Stimulated activated CD4-positive, alpha-beta T cell treated with anti-CD3 and anti-CD28 coated beads, TNF-alpha, amount 100 ng/mL, for 48 hours (primary cell): ENCODE data around the gene ATP10B.
"Not testable (repeated sequence)": the region's sequence is repeated elsewhere in the genome, so short reads cannot be mapped to it uniquely, and the experiment has no call there.

Experiments used
- DNase-seq, 3 donors: peaks; one replicate each; pipeline ENCODE4 v3.0.0-alpha.2; 2020; ENCODE audit warnings: low read depth in 3 of 3

ATP10B gene, protein sequence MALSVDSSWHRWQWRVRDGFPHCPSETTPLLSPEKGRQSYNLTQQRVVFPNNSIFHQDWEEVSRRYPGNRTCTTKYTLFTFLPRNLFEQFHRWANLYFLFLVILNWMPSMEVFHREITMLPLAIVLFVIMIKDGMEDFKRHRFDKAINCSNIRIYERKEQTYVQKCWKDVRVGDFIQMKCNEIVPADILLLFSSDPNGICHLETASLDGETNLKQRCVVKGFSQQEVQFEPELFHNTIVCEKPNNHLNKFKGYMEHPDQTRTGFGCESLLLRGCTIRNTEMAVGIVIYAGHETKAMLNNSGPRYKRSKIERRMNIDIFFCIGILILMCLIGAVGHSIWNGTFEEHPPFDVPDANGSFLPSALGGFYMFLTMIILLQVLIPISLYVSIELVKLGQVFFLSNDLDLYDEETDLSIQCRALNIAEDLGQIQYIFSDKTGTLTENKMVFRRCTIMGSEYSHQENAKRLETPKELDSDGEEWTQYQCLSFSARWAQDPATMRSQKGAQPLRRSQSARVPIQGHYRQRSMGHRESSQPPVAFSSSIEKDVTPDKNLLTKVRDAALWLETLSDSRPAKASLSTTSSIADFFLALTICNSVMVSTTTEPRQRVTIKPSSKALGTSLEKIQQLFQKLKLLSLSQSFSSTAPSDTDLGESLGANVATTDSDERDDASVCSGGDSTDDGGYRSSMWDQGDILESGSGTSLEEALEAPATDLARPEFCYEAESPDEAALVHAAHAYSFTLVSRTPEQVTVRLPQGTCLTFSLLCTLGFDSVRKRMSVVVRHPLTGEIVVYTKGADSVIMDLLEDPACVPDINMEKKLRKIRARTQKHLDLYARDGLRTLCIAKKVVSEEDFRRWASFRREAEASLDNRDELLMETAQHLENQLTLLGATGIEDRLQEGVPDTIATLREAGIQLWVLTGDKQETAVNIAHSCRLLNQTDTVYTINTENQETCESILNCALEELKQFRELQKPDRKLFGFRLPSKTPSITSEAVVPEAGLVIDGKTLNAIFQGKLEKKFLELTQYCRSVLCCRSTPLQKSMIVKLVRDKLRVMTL (N-terminal part only)

DNA sequence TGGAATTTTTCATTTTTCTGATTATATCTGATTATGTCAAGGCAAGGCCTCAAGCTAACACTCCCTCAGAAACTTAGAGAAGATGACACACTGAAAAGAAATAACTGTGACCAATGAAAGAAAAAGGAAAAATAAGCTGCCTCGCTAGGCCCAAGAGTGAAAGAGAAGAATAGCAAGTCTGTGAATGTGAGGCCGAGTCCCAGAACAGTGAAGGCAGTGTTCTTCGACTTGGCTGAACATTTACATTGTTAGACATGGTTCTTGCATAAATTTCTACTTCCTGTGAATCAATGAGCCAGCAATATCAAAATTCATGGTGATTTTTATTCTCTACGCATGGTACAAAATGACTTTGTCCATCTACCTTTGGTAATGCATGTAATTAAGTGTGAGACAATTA, at the start of gene ATP10B:
Gene ATP10B (minus strand): TSS at position 163 of the 400 bp plus-strand sequence. CDS start 164,137 bp downstream, outside the sequence.
- no peak for DNase-seq

DNA sequence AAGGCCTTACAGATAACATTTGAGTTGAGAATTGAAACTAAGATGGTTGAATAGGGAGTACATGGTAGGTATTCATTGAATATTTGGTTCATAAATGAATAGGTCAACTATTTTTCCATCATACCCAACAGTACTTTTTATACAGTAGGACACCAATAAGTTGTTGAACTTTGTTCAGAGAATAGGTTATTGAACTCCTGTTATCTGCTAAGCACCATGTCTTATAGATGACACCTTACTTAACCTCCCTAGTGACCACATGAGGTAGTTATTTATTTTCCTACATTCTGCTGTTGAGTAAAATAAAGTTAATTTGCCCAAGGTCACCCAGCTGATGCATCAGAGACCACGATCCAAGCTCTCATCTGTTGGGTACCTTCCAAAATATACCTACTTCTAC, 49.6 kb upstream of the ATP10B start:
- DNase-seq, result no peak

DNA sequence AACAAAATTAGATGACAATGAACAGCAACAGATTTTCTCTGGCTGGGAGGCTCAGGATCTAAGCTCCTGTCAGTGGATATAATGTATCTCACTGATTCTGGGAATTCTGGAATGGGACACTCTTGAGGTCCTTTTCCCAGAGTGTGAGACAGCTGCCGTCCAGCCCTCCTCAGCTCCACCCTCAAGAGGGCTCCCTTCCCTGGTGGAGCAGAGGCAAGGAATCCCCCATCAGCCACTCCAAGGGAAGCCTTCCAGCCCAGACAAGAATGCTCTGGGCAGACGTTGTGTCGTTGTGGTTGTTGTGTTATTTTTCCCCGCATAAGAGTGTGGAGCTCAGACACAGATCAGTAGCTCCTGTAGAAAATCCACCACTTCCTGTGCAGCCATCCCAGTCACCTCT, 47.7 kb upstream of the ATP10B start:
- DNase-seq, result no peak

DNA sequence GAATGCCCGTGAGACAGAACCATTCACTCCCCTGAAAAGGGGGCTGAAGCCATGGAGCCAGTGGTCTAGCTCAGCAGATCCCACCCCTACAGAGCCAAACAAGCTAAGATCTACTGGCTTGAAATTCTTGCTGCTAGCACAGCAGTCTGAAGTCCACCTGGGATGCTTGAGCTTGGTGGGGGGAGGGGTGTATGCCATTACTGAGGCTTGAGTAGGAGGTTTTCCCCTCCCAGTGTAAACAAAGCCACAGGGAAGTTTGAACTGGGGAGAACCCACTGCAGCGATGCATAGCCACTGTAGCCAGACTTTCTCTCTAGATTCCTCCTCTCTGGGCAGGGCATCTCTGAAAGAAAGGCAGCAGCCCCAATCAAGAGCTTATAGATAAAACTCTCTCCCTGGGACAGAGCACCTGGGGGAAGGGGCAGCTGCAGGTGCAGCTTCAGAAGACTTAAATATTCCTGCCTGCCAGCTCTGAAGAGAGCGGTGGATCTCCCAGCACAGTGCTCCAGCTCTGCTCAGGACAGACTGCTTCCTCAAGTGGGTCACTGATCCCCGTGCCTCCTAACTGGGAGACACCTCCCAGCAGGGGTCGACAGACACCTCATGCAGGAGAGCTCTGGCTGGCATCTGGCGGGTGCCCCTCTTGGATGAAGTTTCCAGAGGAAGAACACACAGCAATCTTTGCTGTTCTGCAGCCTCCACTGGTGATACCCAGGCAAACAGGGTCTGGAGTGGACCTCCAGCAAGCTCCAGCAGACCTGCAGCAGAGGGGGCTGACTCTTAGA, 41.4 kb upstream of the ATP10B start:
- DNase-seq, result not testable (repeated sequence)

DNA sequence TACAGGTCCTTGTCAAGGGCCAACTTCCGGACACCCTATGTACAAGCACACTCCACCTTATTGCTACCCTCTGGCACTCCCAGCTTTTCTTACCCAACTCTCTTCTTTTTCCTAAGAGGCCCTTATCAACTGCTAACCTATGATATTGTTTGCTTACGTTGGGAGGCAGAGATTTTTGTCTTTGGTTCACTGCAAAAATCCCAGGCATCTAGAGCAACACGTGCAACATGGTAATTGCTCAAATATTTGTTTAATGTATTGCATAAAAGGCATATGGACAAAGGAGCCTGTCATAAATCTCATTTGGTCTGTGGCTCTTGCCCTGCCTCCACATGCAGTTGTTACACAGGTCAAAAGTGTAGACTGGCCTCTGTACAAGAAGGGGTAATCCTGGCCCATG, 35.8 kb upstream of the ATP10B start:
- DNase-seq, result no peak

DNA sequence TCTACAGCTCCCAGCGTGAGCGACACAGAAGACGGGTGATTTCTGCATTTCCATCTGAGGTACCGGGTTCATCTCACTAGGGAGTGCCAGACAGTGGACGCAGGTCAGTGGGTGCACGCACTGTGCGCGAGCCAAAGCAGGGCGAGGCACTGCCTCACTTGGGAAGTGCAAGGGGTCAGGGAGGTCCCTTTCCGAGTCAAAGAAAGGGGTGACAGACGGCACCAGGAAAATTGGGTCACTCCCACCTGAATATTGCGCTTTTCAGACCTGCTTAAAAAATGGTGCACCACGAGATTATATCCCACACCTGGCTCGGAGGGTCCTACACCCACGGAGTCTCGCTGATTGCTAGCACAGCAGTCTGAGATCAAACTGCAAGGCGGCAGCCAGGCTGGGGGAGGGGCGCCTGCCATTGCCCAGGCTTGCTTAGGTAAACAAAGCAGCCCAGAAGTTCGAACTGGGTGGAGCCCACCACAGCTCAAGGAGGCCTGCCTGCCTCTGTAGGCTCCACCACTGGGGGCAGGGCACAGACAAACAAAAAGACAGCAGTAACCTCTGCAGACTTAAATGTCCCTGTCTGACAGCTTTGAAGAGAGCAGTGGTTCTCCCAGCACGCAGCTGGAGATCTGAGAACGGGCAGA, 21.7 kb upstream of the ATP10B start:
- DNase-seq, result not testable (repeated sequence)

DNA sequence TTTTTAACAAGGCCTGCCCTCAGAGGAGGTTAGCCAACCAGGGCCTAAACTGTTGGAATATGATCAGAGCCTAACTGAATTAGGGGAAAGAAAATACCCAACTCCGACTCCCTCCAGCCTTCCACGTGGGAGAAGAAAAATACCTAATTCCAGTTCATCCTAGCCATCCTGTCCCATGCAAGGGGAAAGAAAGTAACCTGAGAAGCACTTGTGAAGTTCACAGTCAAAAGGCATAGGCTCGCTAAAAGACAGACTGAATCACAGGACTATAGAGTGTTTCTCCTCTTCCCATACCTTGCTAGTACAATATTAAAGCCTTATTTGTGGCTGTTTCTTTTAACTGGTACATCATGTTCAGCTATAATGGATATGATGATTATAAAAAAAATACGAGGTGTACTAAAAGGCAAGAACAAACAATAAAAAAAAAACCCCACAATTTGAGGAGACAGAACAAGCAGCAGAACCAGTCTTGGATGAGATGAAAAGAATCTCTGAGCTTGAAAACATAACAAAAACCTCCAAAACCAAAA, 18.0 kb upstream of the ATP10B start:
- no peak for DNase-seq

DNA sequence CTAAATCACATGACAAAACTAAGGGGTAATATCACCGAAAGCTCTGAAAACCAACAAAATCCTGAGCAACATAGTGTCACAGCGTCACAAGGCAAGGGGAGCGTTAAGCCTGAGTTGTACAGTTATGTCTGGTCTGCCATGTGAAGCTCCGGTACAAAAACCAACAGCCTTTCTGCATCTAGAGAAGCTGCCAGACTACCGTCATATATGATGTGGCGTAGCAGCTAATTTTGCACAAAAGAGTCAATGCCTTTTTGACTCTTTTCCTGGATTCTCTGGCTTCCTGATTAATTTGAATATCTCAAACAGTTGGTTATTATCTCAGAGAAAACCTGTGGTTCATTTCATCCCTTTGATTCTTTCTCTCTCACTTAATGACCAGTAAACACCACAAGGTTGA, 16.0 kb upstream of the ATP10B start:
- DNase-seq, result no peak

DNA sequence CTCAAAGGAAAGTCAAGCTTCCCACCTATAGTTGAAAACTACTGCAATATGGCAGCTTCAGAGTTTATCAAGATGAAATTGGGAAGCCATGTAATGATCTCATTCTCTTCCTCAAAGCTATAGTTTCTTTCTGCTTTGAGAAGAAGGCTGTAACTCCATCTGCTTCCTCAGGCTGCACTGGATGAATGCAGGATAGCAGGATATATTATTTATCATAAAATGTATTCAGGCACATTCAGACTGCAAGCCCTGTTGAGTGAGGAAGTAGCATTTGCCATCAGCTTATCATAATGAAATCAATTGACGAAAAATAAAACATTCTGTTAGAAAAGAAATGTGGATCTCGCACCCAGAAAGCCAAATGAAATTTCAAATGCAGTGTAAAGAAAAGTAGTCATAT, 560 bp downstream of the ATP10B start:
- DNase-seq, result no peak

DNA sequence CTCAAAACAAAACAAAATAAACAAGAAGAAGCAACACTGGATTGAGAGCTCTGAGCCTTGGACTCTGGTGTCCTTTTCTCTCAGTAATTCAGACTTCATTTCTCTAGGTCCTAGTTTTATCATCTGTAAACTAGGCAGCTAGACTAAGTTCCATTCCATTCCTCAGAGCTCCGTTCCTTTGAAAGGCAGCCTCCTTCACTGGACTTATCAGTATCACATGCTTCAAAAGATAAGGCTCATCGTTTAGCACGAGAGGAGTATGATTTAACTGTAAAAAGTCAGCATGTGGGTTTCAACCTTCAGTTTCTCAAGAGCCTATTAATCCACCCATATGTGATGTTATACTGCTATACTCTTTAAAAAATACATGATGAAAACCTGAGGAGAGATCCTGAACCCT, 1.6 kb downstream of the ATP10B start:
- DNase-seq, result no peak

DNA sequence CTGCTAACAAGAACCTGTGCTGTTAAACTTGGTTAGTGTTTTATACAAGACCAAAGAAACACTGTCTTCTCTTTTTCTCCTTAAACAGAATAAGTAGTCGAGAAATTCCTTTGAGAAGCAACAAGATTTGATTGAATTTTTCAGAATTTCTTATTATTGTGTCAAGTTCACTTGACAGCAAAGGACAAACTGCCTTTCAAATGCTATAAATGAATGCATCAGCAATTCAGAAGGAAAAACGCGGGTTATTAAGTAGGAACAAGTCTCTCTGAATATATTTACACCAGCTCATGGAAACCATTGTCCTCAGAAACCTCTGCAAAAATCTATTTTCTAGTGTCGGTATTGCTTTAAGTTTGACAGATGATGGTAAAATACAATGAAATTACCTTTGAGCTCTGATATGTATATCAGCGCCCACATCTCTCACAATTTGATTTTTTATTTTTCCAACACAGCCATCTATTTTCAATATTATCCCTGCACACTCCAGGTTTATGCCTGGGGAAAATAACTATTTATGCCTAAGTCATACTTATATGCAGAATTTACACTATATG, 4.4 kb downstream of the ATP10B start:
- no peak for DNase-seq

DNA sequence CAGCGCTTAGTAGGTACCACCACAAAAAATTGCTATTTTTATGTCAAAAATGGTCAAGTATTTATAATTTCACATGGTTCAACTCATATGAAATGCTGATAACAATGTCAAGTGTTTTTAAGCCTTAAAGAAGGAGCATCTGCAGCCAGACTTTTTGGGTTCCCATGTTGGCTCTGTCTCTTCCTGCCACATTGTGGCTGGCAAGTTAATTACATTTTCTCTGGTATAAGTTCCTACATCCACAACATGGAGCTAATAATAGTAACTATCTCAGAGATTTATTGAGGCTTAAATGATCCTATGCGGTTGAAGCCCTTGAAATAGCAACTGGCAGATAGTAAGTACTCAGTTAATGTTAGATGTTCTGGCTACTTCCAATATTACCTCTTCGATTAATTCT, 5.4 kb downstream of the ATP10B start:
- DNase-seq, result no peak

DNA sequence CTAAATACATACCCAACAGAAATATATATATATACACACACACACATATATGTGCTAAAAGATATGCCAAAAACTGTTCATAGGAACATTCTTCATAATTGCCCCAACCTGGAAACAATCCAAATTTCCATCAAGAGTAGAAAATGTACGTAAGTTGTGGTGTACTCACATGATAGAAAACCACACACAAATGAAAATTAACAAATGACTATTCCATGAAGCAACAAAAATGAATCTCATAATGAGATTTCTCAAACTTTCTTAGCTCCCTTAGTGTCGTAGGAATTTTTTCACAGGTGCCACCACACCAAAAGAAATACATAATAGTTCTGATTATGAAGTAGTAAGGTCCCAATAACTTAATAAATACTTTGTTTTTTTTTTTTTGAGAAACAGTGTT, 7.8 kb downstream of the ATP10B start:
- no peak for DNase-seq

DNA sequence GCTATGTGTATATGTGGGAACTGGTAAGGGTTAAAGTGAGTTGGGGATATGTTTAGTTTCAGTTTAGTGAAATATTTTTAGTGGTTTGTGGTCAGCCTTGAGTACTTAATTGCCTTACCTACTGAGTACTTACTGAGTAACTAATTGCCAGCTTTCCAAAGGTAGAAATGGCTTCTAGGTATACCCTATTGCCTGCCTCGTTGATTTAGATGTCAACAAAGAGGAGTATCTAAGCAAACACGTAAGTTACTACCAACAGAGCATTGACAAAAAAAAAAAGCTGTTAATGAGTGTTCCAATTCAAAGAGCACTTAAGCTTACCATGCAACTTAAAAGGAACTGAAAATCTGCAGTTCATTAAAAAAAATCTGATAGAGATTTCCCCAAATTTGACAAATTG, 8.8 kb downstream of the ATP10B start:
- DNase-seq, result no peak

DNA sequence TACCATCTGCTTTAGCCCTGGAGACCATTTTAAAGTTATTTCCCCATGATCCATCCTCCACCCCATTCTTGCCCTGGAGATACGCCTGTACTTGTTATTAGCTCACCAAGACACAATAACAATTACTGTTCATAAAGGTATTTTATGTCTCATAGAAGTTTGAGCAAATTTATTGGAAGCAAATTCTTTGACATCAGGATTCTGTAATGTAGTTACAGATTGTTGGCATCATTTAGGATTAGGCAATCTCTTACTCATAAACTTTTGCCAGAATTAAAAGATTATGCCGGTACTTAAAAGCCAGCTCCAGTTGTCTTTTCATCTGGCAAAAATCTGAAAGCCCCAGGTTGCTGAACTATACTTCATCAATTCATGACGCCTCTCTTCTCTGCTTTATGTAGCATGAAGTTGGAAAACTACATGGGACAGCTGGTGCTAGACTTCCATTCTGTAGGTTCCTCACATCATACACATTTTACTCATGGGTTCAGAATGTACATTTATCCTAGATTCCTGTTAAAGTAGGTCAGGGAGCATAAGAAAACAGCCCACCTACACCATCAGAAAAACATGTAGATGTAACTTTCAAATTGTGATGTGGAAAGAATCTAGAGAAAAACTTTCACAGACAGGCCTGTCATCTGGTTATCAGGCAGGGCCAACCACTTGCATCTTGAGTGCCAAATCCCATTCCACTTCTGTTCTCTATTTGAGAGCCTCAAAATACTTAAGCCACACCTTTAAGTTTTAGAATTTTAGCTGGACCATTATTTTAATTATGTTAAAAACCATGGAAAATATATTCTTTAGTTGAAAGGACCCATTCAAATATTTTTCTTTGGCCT, 14.0 kb downstream of the ATP10B start:
- no peak for DNase-seq

DNA sequence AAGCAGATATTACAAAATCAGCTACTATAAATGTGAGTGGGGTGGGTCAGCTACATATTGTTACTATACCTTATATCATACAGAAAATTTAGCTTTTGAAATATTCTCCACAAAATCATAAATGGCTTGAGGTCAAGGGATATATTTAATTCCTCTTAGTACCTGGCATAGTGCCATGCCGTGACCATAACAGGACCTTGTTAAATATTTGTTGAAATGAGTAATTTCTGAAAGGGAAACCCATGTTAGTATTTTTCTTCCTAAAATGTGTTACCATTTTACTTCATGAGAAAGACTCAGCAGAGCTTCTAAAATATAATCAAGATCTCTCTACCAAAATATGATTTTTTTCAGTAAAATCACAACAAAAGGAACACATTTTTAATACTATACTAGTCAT, 14.8 kb downstream of the ATP10B start:
- DNase-seq, result no peak

DNA sequence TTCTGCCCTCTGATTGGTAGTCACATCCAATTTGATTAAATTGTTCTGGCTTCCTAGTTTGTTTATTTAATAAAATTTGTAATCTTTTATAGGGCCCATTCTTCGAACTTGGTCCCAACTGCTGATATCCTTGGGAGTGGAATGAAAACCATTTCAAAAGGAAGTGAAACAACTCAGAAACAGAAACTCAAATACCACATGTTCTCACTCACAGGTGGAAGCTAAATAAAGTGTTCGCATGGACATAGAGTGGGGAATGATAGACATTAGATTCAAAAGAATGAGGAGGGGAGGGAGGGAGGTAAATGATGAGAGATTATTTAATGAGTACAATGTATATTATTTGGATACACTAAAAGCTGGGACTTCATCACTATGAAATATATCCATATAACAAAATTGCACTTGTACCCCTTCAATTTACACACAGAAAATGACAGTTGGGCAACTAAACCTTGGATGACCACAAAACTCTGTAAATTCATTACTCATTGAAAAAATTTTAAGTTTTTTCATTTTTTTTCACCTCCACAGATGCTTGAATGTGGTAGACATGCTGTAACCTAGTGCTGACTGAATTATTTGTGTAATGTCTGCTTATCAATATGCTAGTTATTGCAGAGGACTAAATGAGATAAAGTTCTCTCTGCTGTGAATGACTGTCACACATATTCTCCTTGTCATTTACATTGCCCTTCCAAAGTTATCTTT, 16.0 kb downstream of the ATP10B start:
- DNase-seq, result no peak

DNA sequence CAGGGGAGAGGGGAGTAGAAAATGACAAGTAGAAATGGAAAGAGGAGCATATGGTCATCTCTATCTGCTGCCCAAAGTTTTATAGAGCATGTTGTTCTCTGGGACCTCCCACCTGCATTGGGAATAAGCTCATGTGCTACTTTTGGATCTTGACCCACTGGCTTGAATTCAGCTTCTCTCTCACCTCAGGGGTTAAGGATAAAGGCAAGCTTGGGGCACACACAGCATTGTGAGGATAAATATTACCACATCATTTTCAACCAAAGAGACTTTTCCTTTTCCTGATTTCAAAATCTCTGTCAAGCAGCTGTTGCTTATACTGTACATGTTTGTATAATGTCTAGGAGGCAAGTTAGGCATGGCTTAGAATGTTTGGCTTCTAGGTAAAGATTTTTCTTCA, 16.6 kb downstream of the ATP10B start:
- no peak for DNase-seq

DNA sequence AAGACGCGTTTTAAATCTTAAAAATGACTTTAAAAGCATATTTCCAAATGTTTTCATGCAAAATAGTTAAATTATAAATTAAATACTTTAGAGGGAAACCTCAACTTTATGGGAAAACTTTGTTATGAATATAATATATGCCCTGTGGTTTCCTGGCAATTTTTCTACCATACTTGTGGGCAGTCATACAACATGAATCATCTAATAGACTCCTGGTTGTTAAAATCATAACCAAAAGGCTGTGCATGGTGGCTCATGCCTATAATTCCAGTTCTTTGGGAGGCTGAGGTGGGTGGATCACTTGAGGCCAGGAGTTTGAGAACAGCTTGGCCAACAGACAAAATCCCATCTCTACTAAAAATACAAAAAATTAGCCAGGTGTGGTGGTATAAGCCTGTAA, 18.2 kb downstream of the ATP10B start:
- DNase-seq, result no peak
